HG03378 (cell line): ENCODE measurements around the gene DSG3.

Experiments
- ATAC-seq: cut with Tn5 transposase; IDR thresholded peaks from one replicate; pipeline ENCODE4 v1.9.1; 2021; ENCODE audit warnings: mild to moderate bottlenecking, moderate library complexity; ENCODE audit not compliant: unreplicated experiment

The DSG3 gene

GRCh38 chr18:31429623-31430022 is 17.9 kb upstream of the DSG3 start:
- no peak for ATAC-seq

- no peak for ATAC-seq
These were observed 17.5 kb upstream of the DSG3 start for GRCh38 chr18:31430072-31430471.

- ATAC-seq = no peak
These were observed 17.0 kb upstream of the DSG3 start for GRCh38 chr18:31430554-31430953.

GRCh38 chr18:31432316-31432715 is 15.2 kb upstream of the DSG3 start:
- no peak for ATAC-seq

GRCh38 chr18:31436825-31437224 is 10.7 kb upstream of the DSG3 start:
- no peak for ATAC-seq

- ATAC-seq = no peak
These were observed 9.1 kb upstream of the DSG3 start for GRCh38 chr18:31438402-31438801.

- no peak for ATAC-seq
These were observed 7.7 kb upstream of the DSG3 start for GRCh38 chr18:31439807-31440325.

- no peak for ATAC-seq
These were observed 6.8 kb upstream of the DSG3 start for GRCh38 chr18:31440787-31441186.

- ATAC-seq = no peak
These were observed 6.0 kb upstream of the DSG3 start for GRCh38 chr18:31441493-31441892.

GRCh38 chr18:31444142-31444541 is 3.4 kb upstream of the DSG3 start:
- ATAC-seq = no peak

GRCh38 chr18:31445908-31446307 is 1.6 kb upstream of the DSG3 start:
- no peak for ATAC-seq

GRCh38 chr18:31446854-31447253 is 687 bp upstream of the DSG3 start:
- ATAC-seq = no peak

- no peak for ATAC-seq
These were observed 2.9 kb downstream of the DSG3 start for GRCh38 chr18:31450409-31450808.

GRCh38 chr18:31451625-31452024 is 4.1 kb downstream of the DSG3 start:
- no peak for ATAC-seq

- ATAC-seq = no peak
These were observed 6.6 kb downstream of the DSG3 start for GRCh38 chr18:31454066-31454708.

- ATAC-seq = no peak
These were observed 22.1 kb downstream of the DSG3 start for GRCh38 chr18:31469629-31470028.

GRCh38 chr18:31478688-31479087 is 31.1 kb downstream of the DSG3 start:
- no peak for ATAC-seq

GRCh38 chr18:31482051-31482450 is 34.5 kb downstream of the DSG3 start:
- ATAC-seq = no peak

GRCh38 chr18:31483396-31483795 is 35.9 kb downstream of the DSG3 start:
- no peak for ATAC-seq

- ATAC-seq = no peak
These were observed 36.9 kb downstream of the DSG3 start for GRCh38 chr18:31484461-31484860.

GRCh38 chr18:31486165-31486564 is 38.6 kb downstream of the DSG3 start:
- ATAC-seq = no peak

- no peak for ATAC-seq
These were observed 39.9 kb downstream of the DSG3 start for GRCh38 chr18:31487246-31488015.
